Measurements from ENCODE around the gene MFRP. TPM values are rescaled to one million over a fixed set of nuclear protein-coding genes. Genes with fewer than 3 reads are reported as not detected.

The MFRP gene
- total RNA-seq, 4 donors from 2014 or later: not detected

GRCh38 chr11:119378851-119379465, 32.5 kb upstream of the MFRP start:
- peaks cover 28 to 43% of the 10 kb centered on the region in 2 donors for H3K4me1 ChIP-seq
- no peak overlapping the region for H3K27ac ChIP-seq
- no peaks in the 10 kb centered on the region for H3K36me3 ChIP-seq
- H3K9me3 ChIP-seq: no peaks in the 10 kb centered on the region
- H3K27me3 ChIP-seq: no peaks in the 10 kb centered on the region
- DNase-seq: no peak
- no peak overlapping the region for H3K4me3 ChIP-seq (replicated peaks in 1 of 3)
- intact Hi-C loops (cut with DNase I): no loop called here
- no peak for TF ChIP-seq POLR2A (IDR thresholded peaks at IDR 0.05)
- no peak for TF ChIP-seq CTCF (IDR thresholded peaks at IDR 0.05)
- 77 to 79% methylated on average over 9 to 10 of the region's 10 CpGs for WGBS, 2 donors

GRCh38 chr11:119377961-119378667, 31.6 kb upstream of the MFRP start:
- 73 to 80% methylated on average over 5 to 6 of the region's 6 CpGs for WGBS, 2 donors
- H3K9me3 ChIP-seq: no peaks in the 10 kb centered on the region
- TF ChIP-seq CTCF (IDR thresholded peaks at IDR 0.05) (no peak), POLR2A (IDR thresholded peaks at IDR 0.05) (no peak)
- peaks cover 28 to 43% of the 10 kb centered on the region in 2 donors for H3K4me1 ChIP-seq
- H3K27ac ChIP-seq: no peak overlapping the region
- H3K36me3 ChIP-seq: no peaks in the 10 kb centered on the region
- H3K4me3 ChIP-seq (replicated peaks in 1 of 3): no peak overlapping the region
- intact Hi-C loops (cut with DNase I): no loop called here
- H3K27me3 ChIP-seq: no peaks in the 10 kb centered on the region
- DNase-seq: no peak

GRCh38 chr11:119377112-119377901, 30.8 kb upstream of the MFRP start:
- intact Hi-C loops (cut with DNase I): no loop called here
- no peaks in the 10 kb centered on the region for H3K36me3 ChIP-seq
- WGBS, 2 donors: 77 to 83% methylated on average over 9 to 11 of the region's 12 CpGs
- peaks cover 28 to 41% of the 10 kb centered on the region in 2 donors for H3K4me1 ChIP-seq
- no peak overlapping the region for H3K4me3 ChIP-seq (replicated peaks in 1 of 3)
- H3K27me3 ChIP-seq: no peaks in the 10 kb centered on the region
- H3K9me3 ChIP-seq: no peaks in the 10 kb centered on the region
- H3K27ac ChIP-seq: peak overlapping the region in 1 of 3 donors; percentile 85
- TF ChIP-seq POLR2A (IDR thresholded peaks at IDR 0.05) (no peak), CTCF (IDR thresholded peaks at IDR 0.05) (no peak)
- DNase-seq: no peak

GRCh38 chr11:119376197-119376847, 29.8 kb upstream of the MFRP start:
- Histone ChIP-seq H3K36me3 (no peaks in the 10 kb centered on the region), H3K4me1 (peaks cover 23 to 39% of the 10 kb centered on the region in 2 donors), H3K4me3 (replicated peaks in 1 of 3) (no peak overlapping the region), H3K9me3 (no peaks in the 10 kb centered on the region), H3K27me3 (no peaks in the 10 kb centered on the region), H3K27ac (peak overlapping the region; percentile 44 to 85 (median 72))
- WGBS, 2 donors: 32 to 41% methylated on average over 8 to 9 of the region's 11 CpGs
- TF ChIP-seq CTCF (IDR thresholded peaks at IDR 0.05) (peak in 1 of 6 experiments; percentile 14), POLR2A (IDR thresholded peaks at IDR 0.05) (peak in 1 of 2 donors; percentile 51)
- intact Hi-C loops (cut with DNase I): no loop called here
- DNase-seq: peak; percentile 91 to 94

All from thyroid gland (tissue), 4 donors.